Measurements from ENCODE around the gene SOBP. TPM values are rescaled to one million over a fixed set of nuclear protein-coding genes. Genes with fewer than 3 reads are reported as not detected.

The SOBP gene
- total RNA-seq, 1 donor from 2014 or later, result 13.3 TPM

DNA sequence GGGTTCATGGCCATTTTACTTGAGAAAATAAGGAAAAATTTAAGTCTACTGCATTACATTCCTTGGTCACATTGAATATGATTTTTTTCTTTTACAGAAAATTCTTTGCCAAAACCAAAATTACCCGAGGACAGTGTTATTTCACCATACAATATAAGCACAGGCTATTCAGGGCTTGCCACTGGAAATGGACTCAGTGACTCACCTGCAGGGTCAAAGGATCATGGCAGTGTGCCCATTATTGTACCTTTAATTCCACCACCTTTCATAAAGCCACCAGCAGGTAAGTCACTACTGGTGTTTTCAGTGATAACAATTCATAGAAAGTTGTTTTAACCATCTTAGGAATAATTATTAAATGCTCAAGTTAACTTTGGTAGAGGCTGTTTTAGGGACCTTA, 16.2 kb downstream of the SOBP start:
- no peak overlapping the region for H3K4me3 ChIP-seq
- H3K27ac ChIP-seq, result no peak overlapping the region
- H3K27me3 ChIP-seq, result no peaks in the 10 kb centered on the region
- intact Hi-C loops (cut with DNase I), result no loop called here
- no peaks in the 10 kb centered on the region for H3K4me1 ChIP-seq
- H3K9me3 ChIP-seq, result no peaks in the 10 kb centered on the region
- TF ChIP-seq, protein P1, sequence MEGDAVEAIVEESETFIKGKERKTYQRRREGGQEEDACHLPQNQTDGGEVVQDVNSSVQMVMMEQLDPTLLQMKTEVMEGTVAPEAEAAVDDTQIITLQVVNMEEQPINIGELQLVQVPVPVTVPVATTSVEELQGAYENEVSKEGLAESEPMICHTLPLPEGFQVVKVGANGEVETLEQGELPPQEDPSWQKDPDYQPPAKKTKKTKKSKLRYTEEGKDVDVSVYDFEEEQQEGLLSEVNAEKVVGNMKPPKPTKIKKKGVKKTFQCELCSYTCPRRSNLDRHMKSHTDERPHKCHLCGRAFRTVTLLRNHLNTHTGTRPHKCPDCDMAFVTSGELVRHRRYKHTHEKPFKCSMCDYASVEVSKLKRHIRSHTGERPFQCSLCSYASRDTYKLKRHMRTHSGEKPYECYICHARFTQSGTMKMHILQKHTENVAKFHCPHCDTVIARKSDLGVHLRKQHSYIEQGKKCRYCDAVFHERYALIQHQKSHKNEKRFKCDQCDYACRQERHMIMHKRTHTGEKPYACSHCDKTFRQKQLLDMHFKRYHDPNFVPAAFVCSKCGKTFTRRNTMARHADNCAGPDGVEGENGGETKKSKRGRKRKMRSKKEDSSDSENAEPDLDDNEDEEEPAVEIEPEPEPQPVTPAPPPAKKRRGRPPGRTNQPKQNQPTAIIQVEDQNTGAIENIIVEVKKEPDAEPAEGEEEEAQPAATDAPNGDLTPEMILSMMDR (IDR thresholded peaks at IDR 0.05), result no peak
- TF ChIP-seq POLR2AphosphoS5 (IDR thresholded peaks at IDR 0.05; ENCODE audit: insufficient read depth in 1 of 2, low read depth in 1 of 2) (no peak), POLR2A (IDR thresholded peaks at IDR 0.05) (no peak)
- peaks cover 0 to 5% of the 10 kb centered on the region in 2 donors for H3K36me3 ChIP-seq
- DNase-seq (ENCODE audit: extremely low spot score in 2 of 2), result no peak

DNA sequence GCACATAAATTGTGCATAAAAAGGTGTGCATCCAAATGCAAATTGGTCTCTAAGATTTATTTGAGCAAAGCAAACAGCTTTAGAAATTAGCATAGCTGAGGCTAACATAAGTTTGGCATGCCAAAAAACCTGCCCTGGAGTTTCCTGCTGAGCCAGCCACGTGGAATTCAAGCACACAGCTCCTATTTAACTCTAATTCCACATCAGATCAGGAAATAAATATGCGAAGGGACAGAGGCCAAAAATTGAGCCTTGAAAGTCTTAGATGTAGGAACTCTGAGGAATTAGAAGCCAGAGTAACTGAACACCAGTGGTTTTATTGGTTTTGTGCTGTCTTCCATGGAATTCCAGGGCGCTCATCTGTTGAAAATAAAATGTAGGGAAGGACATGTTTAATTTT, 19.6 kb downstream of the SOBP start:
- Histone ChIP-seq H3K9me3 (no peaks in the 10 kb centered on the region), H3K27ac (no peak overlapping the region), H3K4me3 (no peak overlapping the region), H3K36me3 (peaks cover 0 to 5% of the 10 kb centered on the region in 2 donors), H3K4me1 (no peaks in the 10 kb centered on the region), H3K27me3 (no peaks in the 10 kb centered on the region)
- intact Hi-C loops (cut with DNase I), result no loop called here
- TF ChIP-seq, protein P1 (IDR thresholded peaks at IDR 0.05), result no peak
- TF ChIP-seq POLR2AphosphoS5 (IDR thresholded peaks at IDR 0.05; ENCODE audit: insufficient read depth in 1 of 2, low read depth in 1 of 2), result no peak
- TF ChIP-seq POLR2A (IDR thresholded peaks at IDR 0.05), result no peak
- no peak for DNase-seq (ENCODE audit: extremely low spot score in 2 of 2)

DNA sequence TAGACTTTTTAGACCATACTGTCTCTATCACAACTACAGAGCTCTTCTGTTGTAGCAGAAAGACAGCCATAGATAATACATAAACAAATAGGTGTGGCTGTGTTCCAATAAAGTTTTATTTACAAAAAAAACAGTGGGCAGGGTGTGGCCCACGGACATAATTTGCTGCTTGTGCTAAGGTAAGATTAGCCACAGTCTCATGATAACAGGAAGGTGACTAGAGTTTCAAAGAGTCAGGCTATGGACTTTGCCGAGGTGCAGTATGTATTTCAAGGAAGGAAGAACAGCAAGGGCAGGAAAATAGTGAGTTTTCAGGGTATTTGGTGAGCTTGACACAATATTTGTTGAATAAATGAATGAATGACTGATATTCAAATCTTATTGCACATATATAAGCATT, 20.2 kb downstream of the SOBP start:
- Histone ChIP-seq H3K27me3 (no peaks in the 10 kb centered on the region), H3K4me3 (no peak overlapping the region), H3K36me3 (peaks cover 0 to 5% of the 10 kb centered on the region in 2 donors), H3K9me3 (no peaks in the 10 kb centered on the region), H3K4me1 (no peaks in the 10 kb centered on the region), H3K27ac (no peak overlapping the region)
- TF ChIP-seq POLR2AphosphoS5 (IDR thresholded peaks at IDR 0.05; ENCODE audit: insufficient read depth in 1 of 2, low read depth in 1 of 2) (no peak), POLR2A (IDR thresholded peaks at IDR 0.05) (no peak)
- TF ChIP-seq, protein P1 (IDR thresholded peaks at IDR 0.05), result no peak
- DNase-seq (ENCODE audit: extremely low spot score in 2 of 2), result no peak
- intact Hi-C loops (cut with DNase I), result no loop called here

DNA sequence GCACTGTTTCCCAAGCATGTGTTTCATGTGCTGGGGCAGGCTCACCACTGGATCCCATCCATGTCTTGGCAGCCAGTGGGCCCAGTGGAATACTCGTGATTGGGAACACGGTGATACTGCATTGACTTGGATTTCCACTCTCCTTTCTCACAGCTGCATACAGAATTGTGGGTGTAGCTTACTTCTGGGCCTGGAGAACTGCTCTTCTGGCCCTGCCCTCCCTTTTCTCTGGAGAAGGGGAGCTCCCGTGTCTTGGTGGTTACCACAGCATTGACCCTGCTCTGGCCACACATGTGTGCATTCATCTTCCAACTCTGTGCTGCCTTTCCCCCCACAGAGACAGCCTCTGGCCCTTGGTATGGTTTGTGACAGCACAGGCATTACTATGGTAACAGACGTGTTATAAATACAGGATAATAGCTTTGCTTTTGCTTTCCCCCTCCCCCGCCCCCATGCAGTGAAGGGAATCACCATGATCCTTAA, 21.6 kb downstream of the SOBP start:
- intact Hi-C loops (cut with DNase I), result no loop called here
- Histone ChIP-seq H3K27me3 (no peaks in the 10 kb centered on the region), H3K9me3 (no peaks in the 10 kb centered on the region), H3K27ac (no peak overlapping the region), H3K4me3 (no peak overlapping the region), H3K36me3 (no peaks in the 10 kb centered on the region), H3K4me1 (no peaks in the 10 kb centered on the region)
- no peak for DNase-seq (ENCODE audit: extremely low spot score in 2 of 2)
- no peak for TF ChIP-seq POLR2AphosphoS5 (IDR thresholded peaks at IDR 0.05; ENCODE audit: insufficient read depth in 1 of 2, low read depth in 1 of 2)
- no peak for TF ChIP-seq POLR2A (IDR thresholded peaks at IDR 0.05)
- TF ChIP-seq, protein P1 (IDR thresholded peaks at IDR 0.05), result no peak

DNA sequence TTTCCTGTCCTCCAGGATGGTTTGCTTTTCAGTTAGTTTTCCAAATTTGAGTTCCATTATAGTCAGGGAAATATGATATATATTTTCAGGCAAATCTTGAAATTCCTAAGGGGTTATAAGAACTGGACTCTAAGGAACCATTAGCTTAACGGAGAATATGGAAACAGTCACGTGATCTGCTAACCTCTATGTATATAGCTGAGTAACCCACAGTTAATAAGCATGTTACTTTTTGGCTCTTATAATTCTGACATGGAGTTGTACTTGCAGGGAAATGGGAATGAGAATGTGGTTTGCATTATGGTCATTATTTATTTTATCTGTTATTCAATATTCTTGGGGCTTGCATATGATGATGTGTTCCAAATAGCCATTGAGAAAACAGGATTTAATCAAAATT, 23.3 kb downstream of the SOBP start:
- TF ChIP-seq POLR2A (IDR thresholded peaks at IDR 0.05) (no peak), POLR2AphosphoS5 (IDR thresholded peaks at IDR 0.05; ENCODE audit: insufficient read depth in 1 of 2, low read depth in 1 of 2) (no peak)
- TF ChIP-seq, protein P1 (IDR thresholded peaks at IDR 0.05), result no peak
- Histone ChIP-seq H3K27me3 (no peaks in the 10 kb centered on the region), H3K9me3 (no peaks in the 10 kb centered on the region), H3K36me3 (no peaks in the 10 kb centered on the region), H3K27ac (no peak overlapping the region), H3K4me1 (no peaks in the 10 kb centered on the region), H3K4me3 (no peak overlapping the region)
- intact Hi-C loops (cut with DNase I), result no loop called here
- no peak for DNase-seq (ENCODE audit: extremely low spot score in 2 of 2)

Measured in vagina (tissue), 2 donors.